HG03097 (cell line): ENCODE results near the gene CHST3.
"Not testable (repeated sequence)": the region's sequence is repeated elsewhere in the genome, so short reads cannot be mapped to it uniquely, and the experiment has no call there.

Source experiments
- ATAC-seq: cut with Tn5 transposase; IDR thresholded peaks from one replicate; pipeline ENCODE4 v1.9.1; 2021; ENCODE audit not compliant: unreplicated experiment, low FRiP score

CHST3 gene

GRCh38 chr10:72025400-72025799, 61.2 kb downstream of the CHST3 start:
- no peak for ATAC-seq

- no peak for ATAC-seq
Observed at GRCh38 chr10:72025832-72026231, 61.6 kb downstream of the CHST3 start.

- no peak for ATAC-seq
Observed at GRCh38 chr10:72026278-72027111, 62.3 kb downstream of the CHST3 start.

- no peak for ATAC-seq
Observed at GRCh38 chr10:72027498-72027897, 63.3 kb downstream of the CHST3 start.

GRCh38 chr10:72029414-72029813, 65.2 kb downstream of the CHST3 start:
- ATAC-seq: no peak

- no peak for ATAC-seq
Observed at GRCh38 chr10:72030762-72031543, 66.8 kb downstream of the CHST3 start.

GRCh38 chr10:72031706-72032105, 67.5 kb downstream of the CHST3 start:
- no peak for ATAC-seq

- not testable (repeated sequence) for ATAC-seq
Observed at GRCh38 chr10:72032409-72033162, 68.4 kb downstream of the CHST3 start.

- ATAC-seq: no peak
Observed at GRCh38 chr10:72034040-72034499, 69.9 kb downstream of the CHST3 start.

- ATAC-seq: no peak
Observed at GRCh38 chr10:72034761-72035160, 70.6 kb downstream of the CHST3 start.

- no peak for ATAC-seq
Observed at GRCh38 chr10:72035252-72035887, 71.2 kb downstream of the CHST3 start.

- no peak for ATAC-seq
Observed at GRCh38 chr10:72037266-72037665, 73.1 kb downstream of the CHST3 start.

- no peak for ATAC-seq
Observed at GRCh38 chr10:72037811-72038210, 73.6 kb downstream of the CHST3 start.

GRCh38 chr10:72038458-72039001, 74.3 kb downstream of the CHST3 start:
- ATAC-seq: no peak

- ATAC-seq: no peak
Observed at GRCh38 chr10:72039377-72039776, 75.2 kb downstream of the CHST3 start.

- no peak for ATAC-seq
Observed at GRCh38 chr10:72041491-72041890, 77.3 kb downstream of the CHST3 start.

GRCh38 chr10:72043016-72043834, 79.0 kb downstream of the CHST3 start:
- ATAC-seq: no peak

GRCh38 chr10:72044417-72045041, 80.3 kb downstream of the CHST3 start:
- no peak for ATAC-seq

- ATAC-seq: no peak
Observed at GRCh38 chr10:72045586-72045985, 81.4 kb downstream of the CHST3 start.
